Measurements from ENCODE around the gene NOC2L.
"Not testable (repeated sequence)": the region's sequence is repeated elsewhere in the genome, so short reads cannot be mapped to it uniquely, and the experiment has no call there.

Gene NOC2L

GRCh38 chr1:903721-904271, 55.3 kb downstream of the NOC2L start:
- H3K4me3 ChIP-seq (ENCODE audit: low read length): no peak overlapping the region
- no peak for TF ChIP-seq CTCF (conservative IDR thresholded peaks at IDR 0.05; ENCODE audit: low read depth, low read length)
- no peak for DNase-seq (ENCODE audit: low read depth)

GRCh38 chr1:903305-903704, 55.8 kb downstream of the NOC2L start:
- no peak for DNase-seq (ENCODE audit: low read depth)
- H3K4me3 ChIP-seq (ENCODE audit: low read length): no peak overlapping the region
- no peak for TF ChIP-seq CTCF (conservative IDR thresholded peaks at IDR 0.05; ENCODE audit: low read depth, low read length)

GRCh38 chr1:902802-903201, 56.3 kb downstream of the NOC2L start:
- no peak for DNase-seq (ENCODE audit: low read depth)
- TF ChIP-seq CTCF (conservative IDR thresholded peaks at IDR 0.05; ENCODE audit: low read depth, low read length): no peak

GRCh38 chr1:901108-901859, 57.8 kb downstream of the NOC2L start:
- no peak for TF ChIP-seq CTCF (conservative IDR thresholded peaks at IDR 0.05; ENCODE audit: low read depth, low read length)
- H3K4me3 ChIP-seq (ENCODE audit: low read length): no peak overlapping the region
- no peak for DNase-seq (ENCODE audit: low read depth)

More at GRCh38 chr1:902802-903201, 56.3 kb downstream of the NOC2L start:
- H3K4me3 ChIP-seq (ENCODE audit: low read length): no peak overlapping the region

- no peak for TF ChIP-seq CTCF (conservative IDR thresholded peaks at IDR 0.05; ENCODE audit: low read depth, low read length)
- H3K4me3 ChIP-seq (ENCODE audit: low read length): no peak overlapping the region
- DNase-seq (ENCODE audit: low read depth): no peak
Measured at GRCh38 chr1:899636-900317, 59.3 kb downstream of the NOC2L start.

GRCh38 chr1:897951-898350, 61.1 kb downstream of the NOC2L start:
- not testable (repeated sequence) for H3K4me3 ChIP-seq (ENCODE audit: low read length); DNase-seq (ENCODE audit: low read depth)

- H3K4me3 ChIP-seq (ENCODE audit: low read length): no peak overlapping the region
- no peak for DNase-seq (ENCODE audit: low read depth)
- TF ChIP-seq CTCF (conservative IDR thresholded peaks at IDR 0.05; ENCODE audit: low read depth, low read length): no peak
Measured at GRCh38 chr1:897226-897625, 61.8 kb downstream of the NOC2L start.
